GM18909 (cell line): ENCODE measurements around the gene BRINP1.

Source experiments
- ATAC-seq: cut with Tn5 transposase; IDR thresholded peaks from one replicate; pipeline ENCODE4 v1.9.1; 2021; ENCODE audit warnings: mild to moderate bottlenecking; ENCODE audit not compliant: unreplicated experiment, poor library complexity

The BRINP1 gene

DNA sequence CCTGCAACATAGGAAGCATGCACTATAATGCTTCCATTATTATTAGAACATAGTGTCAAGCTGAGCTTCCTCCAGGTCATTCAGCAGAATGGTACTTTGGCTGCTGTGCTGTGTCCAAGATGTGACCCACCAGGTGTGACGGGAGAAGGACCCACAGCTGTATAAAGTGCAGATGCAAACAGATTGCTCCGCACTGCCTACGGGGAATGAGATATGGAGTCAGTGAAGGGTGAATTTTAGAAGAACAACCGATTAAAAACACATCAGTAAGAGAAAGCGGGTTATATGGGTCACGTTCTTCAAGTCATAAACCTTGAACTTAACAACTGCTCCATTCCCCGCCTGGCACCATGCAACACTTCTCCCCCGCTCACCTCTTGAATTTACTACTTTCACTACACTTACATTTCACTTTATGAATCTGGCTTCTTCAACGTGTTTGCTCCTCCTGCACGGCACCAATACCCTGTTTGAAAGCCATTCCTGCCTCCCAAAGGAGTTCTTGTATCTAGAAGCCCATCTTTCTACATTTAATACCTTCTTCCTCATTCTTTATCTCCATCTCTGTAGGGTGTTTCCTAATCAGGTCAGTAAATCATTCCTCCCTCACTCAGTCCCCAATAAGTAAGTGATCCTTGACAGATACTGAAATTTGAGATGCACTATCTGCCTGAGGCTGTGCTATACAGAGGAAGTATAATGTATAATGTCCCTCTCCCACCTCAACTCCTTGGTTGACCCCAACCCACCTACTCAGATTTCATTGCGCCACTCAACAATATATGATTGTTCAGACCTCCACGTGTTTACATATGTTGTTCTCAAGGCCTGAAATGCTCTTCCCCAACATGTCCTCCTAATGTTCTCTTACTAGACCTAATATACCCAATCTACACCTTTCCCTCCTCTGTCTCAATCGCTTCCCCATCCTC, 25.9 kb downstream of the BRINP1 start:
- no peak for ATAC-seq

DNA sequence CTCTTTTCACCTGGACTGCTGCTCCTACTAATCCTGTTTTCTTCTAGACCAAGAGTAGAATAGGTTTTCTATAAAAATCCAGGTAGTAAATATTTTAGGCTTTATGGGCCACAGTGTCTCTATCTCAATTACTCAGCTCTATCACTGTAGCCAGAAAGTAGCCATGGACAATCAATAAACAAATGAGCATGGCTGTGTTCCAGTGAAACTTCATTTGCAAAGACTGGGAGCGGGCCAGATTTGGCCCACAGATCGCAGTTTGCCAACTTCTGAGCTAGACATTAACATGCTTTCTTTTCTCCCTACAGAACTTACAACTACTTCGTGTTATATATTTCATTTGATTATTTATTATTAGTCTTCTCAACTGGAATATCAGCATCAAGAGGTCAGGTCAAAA, 30.2 kb downstream of the BRINP1 start:
- no peak for ATAC-seq

DNA sequence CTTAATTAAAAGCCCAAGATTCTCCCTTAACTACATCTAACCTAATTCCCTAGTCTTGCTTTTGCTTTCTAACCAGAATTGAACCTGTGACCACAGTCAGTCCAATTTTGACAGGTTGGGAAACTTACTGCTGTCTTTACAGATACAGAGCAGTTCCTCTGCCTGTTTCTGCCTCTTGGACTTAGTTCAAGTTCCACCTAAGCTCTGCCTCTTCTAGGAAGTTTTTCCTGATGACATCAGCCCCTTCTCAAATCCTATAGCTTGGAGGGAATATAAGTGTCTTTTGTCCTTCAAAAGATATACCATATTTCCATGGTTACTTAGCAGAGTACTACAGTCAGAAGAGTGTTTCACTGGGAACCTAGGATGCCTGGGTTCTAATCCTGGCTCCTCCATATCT, 31.7 kb downstream of the BRINP1 start:
- no peak for ATAC-seq

DNA sequence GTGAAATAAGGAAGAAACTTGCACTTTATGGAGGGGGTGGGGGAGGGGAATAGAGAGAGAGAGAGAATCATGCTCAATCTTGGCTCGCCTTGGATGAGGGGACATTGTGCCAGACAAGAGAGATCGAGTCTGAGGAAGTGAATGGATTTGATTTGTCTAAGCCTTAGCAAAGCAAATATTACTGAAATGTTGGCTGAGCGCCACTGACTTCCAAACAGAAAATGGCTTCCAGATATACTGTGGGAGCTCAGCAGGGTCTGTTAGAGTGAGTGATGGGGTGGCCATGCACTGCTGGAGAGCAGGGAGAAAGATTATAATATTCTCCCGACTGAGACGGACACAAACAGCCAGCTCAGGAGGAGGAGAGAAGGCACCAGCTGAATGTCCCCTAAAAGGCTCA, 34.5 kb downstream of the BRINP1 start:
- ATAC-seq: no peak

DNA sequence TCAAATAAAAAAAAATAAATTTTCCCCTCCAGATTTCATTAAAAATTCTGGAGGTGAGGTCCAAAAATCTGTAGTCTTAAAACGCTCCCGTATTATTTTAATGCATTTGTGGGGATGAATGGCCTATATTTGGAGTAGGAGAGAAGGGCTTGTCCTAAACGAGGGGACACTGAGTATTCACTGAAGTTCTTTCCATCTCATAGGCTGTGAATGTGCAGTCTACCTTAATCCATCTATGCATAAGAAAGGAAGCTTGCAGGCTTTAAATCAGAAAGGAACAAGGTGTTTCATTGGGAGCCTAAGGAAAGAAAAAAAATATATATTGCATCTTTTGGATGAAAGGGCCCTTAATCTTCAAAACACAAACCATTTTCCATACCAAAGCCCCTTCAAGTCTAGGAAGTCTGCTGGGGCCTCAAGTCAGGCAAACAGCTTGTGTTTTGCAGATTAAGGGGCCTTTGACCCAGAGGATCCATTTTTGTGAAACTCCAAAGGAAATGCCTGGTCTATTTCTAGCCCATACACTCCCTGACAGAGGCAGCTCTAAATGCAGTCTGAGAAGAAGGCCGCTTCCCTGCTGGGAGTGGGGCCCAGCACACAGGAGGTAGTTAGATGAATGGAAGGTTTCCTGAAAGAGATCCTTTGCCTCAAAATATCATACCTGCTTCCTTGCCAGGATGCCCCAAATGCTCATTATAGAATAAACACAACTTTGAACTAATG, 35.6 kb downstream of the BRINP1 start:
- no peak for ATAC-seq

DNA sequence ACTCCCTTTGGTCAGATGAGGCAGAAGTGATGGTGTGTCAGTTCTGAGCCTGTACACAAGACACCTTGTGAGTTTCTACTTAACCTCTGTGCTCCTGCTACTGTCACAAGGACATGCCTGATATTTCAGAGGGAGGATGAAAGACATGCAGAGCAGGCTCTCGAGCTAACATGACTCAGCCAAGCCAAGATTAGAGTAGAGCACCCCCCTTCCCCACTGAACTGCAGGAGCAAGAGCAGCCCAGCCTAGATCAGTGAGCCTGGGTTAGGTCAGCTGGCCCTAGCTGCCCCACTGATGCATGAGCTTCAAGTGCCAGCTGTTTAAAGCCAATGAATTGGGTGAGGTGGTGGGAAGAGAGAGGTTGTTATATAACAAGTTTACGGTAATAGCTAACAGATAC, 36.7 kb downstream of the BRINP1 start:
- ATAC-seq: no peak

DNA sequence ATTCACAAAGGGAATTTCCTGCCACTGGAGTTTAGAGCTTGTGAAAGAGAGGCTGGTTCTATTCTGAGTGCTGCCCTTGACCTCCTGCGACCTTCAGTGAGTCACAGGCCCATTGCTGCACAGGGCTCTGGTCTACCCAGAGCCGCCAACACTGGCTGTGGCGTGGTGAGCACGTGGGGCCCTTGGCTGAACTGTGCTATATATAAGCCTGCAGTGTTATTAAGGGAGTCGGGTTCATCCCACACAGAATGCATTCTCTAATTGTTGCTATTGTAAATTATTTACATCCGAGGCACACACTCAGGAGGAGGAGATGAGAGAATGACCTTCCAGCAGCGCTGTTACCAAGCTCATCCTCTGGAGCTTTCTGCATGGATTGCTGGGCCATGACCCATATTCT, 47.1 kb downstream of the BRINP1 start:
- no peak for ATAC-seq

DNA sequence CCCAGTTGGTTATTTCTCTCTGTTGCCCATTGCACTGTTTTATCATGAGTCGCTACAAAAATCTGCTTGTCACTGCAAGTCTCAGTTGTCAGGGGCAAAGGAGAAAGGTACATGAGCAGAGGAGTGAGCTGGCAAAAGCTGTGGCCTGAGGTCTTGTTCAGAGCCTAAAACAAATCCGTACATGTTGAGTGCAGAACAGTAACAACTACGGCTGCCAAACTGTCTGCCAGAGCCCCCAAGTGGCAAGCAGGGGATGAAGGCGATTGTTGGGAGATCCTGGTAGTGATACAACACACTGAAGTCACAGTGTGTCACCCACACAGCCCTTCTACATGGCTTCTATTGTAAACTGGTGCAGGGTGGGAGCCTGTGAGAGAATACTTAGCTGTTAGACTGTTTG, 50.9 kb downstream of the BRINP1 start:
- no peak for ATAC-seq

DNA sequence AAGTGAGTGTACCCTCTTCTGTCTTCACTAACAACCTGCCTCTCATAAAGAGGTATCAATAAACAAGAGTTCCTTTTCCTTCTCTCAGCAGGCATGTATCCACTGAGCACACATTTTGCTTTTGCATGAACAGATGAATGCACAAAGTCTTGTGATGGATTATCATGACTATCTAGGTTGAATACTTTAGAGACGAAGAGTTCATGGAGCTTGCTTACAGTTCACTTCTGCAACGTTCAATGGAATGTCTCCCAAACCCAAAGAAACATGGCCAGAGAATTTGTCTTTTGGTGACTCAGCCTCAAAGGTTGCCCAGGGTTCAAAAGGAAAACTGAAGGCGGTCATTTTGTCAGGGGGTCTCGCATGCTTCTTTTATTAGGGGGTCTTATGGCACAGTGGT, 55.4 kb downstream of the BRINP1 start:
- no peak for ATAC-seq

DNA sequence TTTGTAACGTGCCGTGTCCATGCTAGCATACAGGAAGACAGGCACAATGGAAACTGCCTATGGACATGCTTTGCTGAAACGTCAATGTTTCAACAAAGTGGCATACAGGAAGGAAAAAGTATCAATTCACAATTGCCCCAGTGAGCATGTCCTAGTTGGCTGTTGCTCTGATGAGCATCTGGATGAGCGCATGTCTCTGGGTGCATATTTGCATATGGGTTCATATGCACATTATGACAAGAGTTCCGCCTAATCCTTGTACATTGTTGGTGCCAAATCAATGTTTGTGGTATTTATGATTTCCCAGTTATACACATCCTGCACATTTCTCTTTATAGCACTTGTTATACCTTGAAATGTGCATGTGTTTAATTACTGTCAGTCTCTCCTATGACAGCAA, 58.5 kb downstream of the BRINP1 start:
- ATAC-seq: no peak

DNA sequence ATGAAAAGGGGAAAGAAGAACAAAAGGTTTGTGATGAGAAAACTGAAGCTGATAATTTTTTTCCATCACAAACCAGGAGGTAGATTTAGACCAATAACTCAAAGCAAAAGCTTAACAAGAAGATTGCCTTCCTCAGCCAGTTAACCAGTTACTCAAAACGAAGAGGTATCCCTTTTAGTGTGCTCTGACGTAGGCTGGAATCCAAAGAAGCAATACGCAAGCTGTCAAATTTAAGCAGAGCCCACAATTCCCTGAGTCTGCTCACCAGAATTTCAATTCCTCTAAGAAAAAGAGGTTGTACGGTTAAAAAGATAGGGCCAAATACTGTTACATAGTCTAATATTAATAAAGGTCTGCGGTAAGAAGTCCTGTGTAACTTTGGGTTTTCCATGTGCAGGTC, 61.8 kb downstream of the BRINP1 start:
- ATAC-seq: no peak

DNA sequence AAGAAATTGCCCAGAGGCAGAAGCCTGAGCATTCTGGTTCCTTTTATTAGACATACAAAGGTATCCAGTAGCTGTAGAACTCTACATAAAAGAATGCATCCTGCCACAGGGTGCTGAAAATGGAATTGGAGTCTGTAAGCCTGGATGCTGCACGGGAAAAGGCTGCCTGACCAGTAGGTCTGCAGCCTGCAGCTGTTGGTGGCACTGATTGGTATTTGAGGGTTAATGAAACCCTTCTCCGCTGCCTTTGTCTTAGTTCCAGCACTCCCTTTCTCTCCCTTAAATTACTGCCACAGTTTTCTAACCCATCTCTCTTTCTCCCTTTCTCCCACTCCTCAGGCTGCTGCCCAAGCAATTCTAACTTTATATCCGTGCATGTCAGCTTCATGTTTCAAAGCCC, 64.7 kb downstream of the BRINP1 start:
- no peak for ATAC-seq

DNA sequence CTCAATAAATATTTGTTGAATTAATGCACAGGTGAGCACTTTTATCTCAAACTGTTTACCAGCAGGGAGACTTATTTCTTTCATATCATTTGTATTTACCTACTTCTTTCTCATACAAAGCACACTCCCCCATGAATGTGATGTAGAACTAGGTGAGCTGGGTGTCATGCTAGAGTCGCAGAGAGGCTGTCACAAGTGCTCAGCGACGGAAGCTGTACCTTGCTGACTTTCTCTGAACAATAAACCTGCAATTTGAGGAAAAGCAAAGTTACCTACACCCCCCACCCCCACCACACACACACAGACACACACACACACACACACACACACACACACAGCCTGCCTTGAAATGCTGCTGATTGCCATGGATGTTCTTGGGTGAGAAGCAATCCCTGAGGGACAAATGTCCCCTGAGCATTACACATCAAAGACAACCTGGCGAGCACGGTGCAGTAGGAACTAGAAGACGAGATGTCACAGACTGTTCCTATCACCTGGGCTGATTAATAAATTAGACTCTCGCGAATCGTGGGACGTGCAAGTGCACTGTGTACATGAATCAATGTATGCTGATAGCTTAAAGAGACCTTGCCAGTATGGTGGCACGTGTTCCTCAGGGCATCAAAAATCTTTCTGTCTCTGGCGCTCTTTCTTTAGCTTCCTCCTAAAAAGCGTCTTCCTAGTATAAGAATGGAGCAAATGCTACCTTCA, 66.1 kb downstream of the BRINP1 start:
- no peak for ATAC-seq

DNA sequence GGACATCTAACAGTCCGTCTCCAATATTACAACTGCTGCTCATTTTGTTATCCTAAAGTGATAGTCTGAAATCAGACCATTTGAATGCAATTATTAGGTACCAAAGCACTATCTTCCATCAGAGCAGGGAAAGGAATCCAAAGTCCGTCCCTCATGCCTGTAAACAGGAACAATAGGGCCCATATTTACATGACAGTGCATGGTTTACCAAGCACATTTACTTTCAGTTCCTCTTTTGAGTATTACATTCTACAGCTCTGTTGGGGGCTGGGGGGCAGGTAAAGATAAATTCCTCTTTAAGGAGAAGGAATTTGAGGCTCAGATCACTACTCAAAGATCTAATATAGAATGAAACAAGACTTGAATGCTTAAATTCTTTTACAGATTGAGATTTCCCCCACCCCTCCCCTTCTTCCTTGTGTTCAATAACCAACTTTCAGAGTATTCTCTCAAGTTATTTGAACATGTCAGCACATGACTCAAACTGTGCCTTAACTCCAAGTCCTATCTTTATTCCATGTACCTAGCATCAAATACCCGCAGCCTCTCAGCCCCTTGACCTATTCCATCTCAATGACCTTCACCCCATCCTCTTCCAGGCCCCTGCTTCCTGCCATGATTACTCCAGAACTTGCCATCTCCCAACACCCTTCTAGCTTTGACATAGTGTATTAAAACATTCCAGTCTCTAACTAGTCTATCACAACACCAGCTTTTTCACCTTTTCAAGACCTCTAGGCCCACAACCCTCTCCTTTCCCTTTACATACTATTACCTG, 71.0 kb downstream of the BRINP1 start:
- peak; percentile 93 for ATAC-seq

DNA sequence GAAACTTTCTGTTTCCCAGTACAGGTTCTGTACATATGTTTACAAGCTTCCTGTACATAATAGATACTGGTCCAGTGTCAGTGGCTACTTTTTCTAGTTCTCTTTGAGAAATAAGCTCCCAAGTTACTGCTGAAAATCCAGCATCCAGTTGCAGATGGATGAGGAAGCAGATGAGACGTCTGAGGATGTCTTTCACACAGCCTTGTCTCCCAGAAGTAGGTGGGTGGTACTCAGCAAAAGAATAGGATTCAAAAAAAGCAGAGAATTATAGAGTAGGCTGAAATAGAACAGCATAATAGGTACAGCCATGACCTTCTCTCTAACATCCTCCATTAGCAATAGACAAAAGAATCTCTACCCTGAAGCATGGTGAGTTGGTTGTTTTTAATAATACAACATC, 77.7 kb downstream of the BRINP1 start:
- no peak for ATAC-seq

DNA sequence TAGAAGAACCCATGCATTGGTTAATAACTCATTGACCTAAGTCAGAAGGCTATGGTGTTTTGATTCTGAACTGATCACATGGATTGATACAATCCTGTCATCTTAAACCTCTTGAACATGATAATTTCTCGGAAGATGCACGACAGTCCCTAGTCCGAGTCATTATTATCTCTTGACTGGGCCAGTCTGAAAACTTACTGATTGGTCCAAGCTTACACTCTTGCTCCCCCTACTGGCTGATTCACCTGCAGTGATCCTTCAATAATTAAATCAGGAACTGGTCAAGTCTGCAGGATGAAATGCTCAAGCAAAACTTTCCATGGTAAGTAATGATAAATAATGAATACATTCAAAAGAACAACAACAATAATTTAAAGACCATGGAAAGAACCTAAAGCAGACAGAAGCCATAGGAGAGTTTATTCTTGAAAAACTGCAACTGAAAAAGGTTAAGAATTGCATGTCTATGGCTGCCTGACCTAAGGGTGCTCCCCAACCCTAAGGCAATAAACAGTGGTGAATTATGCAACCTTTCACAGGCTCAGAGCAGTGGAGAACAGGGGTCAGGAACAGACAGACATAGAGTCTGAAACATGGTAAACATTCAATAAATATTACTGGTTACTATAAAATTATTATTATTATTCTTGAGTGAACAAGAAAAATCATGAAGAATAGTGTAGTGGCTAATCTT, 79.3 kb downstream of the BRINP1 start:
- ATAC-seq: peak; percentile 90

DNA sequence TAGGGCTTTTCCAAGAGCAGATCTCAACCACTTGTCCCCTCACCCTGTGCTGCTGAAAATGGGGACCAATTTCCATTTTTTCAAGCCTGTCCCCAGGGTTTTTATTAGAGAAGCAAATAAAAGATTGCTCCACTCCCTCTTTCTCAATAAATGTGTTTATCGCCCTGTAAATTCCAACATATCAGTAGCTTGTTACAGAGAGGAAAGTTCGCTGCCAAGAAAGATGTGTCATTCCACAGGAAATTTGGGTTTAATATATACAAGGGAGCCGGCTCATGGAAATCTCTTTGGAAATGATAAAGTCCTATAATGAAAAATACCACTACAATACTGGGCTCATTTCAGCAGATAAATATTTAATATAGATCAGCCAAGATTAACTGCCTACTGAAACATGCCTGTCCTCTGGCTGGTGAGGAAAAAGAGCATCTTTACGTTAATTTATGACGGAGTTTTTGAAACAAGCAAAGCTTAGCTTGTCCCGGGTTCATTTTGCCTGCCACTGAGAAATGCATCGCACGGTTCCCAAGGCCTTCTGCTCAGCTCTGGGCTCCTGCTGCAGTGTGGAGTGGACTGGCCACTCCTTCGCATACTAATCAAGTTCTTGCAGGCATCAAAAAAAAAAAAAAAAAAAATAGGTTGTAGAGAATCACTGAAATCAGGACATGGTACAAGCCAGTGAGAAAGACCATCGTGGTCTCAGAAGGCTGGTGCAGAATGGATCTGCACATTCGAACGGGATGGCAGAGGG, 84.5 kb downstream of the BRINP1 start:
- ATAC-seq: no peak

DNA sequence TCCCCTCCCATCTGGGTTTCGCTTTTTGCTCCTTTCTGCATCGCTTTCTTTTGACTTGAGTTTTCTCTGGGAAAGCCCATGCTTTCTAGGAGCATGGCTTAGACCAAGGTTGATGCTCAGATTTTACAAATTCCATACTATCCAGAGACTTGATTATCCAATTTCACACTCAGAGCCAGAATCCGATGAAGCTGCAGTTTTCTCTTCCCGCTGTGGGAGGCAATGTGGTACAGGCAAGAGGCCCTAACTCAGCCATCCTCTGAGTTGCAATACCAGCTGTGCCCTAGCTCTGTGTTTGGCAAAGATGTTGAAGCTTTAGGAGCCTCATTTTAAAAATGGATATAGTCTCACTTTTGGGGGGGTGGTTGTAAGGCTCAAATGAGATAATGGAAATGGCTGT, 85.1 kb downstream of the BRINP1 start:
- no peak for ATAC-seq
